Measurements from ENCODE around the gene RFTN1.

DNA sequence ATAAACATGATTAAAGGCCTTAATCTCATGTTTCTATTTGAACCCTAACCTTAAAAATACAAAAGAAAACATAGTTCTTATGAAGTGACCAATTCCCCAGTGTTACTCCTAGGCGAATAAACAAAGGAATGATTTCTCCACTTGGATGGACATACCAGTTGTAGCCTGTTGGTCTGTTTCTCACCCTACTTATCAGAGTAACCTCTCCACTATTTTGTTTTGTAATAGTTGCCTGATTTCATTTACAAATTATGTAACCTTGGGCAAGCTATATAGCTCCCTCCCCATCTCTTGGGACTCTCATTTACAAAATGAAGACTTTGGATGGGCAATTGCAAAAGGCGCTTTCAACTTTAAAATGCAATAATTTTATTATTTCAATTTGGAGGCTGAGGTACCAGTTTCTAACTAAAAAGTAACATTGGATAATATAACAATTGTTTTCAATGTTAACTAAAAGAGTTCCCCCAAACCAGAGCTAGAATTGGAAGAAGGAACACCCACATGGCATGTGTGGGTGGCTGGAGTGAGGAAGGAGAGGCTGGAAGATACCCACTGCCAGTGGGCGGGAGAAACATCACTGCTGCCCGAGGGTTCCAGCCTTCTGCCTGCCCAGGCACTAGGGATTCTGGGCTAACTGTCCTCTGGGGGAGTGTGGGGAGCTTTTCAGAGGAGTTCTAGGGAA is 74.2 kb downstream of the RFTN1 start:
- TF ChIP-seq STAT1 (IDR thresholded peaks at IDR 0.05; ENCODE audit: unreplicated experiment), result no peak
- TF ChIP-seq EZH2phosphoT487 (IDR thresholded peaks at IDR 0.05; ENCODE audit: unreplicated experiment), result no peak
- TF ChIP-seq, protein P1, sequence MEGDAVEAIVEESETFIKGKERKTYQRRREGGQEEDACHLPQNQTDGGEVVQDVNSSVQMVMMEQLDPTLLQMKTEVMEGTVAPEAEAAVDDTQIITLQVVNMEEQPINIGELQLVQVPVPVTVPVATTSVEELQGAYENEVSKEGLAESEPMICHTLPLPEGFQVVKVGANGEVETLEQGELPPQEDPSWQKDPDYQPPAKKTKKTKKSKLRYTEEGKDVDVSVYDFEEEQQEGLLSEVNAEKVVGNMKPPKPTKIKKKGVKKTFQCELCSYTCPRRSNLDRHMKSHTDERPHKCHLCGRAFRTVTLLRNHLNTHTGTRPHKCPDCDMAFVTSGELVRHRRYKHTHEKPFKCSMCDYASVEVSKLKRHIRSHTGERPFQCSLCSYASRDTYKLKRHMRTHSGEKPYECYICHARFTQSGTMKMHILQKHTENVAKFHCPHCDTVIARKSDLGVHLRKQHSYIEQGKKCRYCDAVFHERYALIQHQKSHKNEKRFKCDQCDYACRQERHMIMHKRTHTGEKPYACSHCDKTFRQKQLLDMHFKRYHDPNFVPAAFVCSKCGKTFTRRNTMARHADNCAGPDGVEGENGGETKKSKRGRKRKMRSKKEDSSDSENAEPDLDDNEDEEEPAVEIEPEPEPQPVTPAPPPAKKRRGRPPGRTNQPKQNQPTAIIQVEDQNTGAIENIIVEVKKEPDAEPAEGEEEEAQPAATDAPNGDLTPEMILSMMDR (conservative IDR thresholded peaks at IDR 0.05; ENCODE audit: low read depth in 2 of 2), result no peak
- TF ChIP-seq CREB1 (CRISPR knock-in tag; IDR thresholded peaks at IDR 0.05; ENCODE audit: low read depth), result no peak
- TF ChIP-seq JUNB (IDR thresholded peaks at IDR 0.05; ENCODE audit: unreplicated experiment), result no peak
- no peak for TF ChIP-seq EZH2 (IDR thresholded peaks at IDR 0.05; ENCODE audit: low read depth, unreplicated experiment)
- no peak for TF ChIP-seq REST (IDR thresholded peaks at IDR 0.05; ENCODE audit: unreplicated experiment)
- no peak for TF ChIP-seq NANOG (IDR thresholded peaks at IDR 0.05; ENCODE audit: borderline replicate concordance)
- no peak for TF ChIP-seq POLR2AphosphoS5 (IDR thresholded peaks at IDR 0.05; ENCODE audit: low read depth)
- TF ChIP-seq, protein P2, sequence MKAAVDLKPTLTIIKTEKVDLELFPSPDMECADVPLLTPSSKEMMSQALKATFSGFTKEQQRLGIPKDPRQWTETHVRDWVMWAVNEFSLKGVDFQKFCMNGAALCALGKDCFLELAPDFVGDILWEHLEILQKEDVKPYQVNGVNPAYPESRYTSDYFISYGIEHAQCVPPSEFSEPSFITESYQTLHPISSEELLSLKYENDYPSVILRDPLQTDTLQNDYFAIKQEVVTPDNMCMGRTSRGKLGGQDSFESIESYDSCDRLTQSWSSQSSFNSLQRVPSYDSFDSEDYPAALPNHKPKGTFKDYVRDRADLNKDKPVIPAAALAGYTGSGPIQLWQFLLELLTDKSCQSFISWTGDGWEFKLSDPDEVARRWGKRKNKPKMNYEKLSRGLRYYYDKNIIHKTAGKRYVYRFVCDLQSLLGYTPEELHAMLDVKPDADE (IDR thresholded peaks at IDR 0.05), result no peak
- no peak for TF ChIP-seq ZNF331 (CRISPR knock-in tag; IDR thresholded peaks at IDR 0.05; ENCODE audit: low read depth)
- TF ChIP-seq, protein P3, sequence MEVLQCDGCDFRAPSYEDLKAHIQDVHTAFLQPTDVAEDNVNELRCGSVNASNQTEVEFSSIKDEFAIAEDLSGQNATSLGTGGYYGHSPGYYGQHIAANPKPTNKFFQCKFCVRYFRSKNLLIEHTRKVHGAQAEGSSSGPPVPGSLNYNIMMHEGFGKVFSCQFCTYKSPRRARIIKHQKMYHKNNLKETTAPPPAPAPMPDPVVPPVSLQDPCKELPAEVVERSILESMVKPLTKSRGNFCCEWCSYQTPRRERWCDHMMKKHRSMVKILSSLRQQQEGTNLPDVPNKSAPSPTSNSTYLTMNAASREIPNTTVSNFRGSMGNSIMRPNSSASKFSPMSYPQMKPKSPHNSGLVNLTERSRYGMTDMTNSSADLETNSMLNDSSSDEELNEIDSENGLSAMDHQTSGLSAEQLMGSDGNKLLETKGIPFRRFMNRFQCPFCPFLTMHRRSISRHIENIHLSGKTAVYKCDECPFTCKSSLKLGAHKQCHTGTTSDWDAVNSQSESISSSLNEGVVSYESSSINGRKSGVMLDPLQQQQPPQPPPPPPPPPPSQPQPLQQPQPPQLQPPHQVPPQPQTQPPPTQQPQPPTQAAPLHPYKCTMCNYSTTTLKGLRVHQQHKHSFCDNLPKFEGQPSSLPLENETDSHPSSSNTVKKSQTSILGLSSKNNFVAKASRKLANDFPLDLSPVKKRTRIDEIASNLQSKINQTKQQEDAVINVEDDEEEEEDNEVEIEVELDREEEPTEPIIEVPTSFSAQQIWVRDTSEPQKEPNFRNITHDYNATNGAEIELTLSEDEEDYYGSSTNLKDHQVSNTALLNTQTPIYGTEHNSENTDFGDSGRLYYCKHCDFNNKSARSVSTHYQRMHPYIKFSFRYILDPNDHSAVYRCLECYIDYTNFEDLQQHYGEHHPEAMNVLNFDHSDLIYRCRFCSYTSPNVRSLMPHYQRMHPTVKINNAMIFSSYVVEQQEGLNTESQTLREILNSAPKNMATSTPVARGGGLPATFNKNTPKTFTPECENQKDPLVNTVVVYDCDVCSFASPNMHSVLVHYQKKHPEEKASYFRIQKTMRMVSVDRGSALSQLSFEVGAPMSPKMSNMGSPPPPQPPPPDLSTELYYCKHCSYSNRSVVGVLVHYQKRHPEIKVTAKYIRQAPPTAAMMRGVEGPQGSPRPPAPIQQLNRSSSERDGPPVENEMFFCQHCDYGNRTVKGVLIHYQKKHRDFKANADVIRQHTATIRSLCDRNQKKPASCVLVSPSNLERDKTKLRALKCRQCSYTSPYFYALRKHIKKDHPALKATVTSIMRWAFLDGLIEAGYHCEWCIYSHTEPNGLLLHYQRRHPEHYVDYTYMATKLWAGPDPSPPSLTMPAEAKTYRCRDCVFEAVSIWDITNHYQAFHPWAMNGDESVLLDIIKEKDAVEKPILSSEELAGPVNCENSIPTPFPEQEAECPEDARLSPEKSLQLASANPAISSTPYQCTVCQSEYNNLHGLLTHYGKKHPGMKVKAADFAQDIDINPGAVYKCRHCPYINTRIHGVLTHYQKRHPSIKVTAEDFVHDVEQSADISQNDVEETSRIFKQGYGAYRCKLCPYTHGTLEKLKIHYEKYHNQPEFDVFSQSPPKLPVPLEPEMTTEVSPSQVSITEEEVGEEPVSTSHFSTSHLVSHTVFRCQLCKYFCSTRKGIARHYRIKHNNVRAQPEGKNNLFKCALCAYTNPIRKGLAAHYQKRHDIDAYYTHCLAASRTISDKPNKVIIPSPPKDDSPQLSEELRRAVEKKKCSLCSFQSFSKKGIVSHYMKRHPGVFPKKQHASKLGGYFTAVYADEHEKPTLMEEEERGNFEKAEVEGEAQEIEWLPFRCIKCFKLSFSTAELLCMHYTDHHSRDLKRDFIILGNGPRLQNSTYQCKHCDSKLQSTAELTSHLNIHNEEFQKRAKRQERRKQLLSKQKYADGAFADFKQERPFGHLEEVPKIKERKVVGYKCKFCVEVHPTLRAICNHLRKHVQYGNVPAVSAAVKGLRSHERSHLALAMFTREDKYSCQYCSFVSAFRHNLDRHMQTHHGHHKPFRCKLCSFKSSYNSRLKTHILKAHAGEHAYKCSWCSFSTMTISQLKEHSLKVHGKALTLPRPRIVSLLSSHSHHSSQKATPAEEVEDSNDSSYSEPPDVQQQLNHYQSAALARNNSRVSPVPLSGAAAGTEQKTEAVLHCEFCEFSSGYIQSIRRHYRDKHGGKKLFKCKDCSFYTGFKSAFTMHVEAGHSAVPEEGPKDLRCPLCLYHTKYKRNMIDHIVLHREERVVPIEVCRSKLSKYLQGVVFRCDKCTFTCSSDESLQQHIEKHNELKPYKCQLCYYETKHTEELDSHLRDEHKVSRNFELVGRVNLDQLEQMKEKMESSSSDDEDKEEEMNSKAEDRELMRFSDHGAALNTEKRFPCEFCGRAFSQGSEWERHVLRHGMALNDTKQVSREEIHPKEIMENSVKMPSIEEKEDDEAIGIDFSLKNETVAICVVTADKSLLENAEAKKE (CRISPR knock-in tag; IDR thresholded peaks at IDR 0.05), result no peak
- TF ChIP-seq ZNF114 (CRISPR knock-in tag; IDR thresholded peaks at IDR 0.05), result no peak

Data from GM23338 (cell line).